Measurements from ENCODE around the gene SRSF1. TPM values are rescaled to one million over a fixed set of nuclear protein-coding genes. Genes with fewer than 3 reads are reported as not detected.

SRSF1 gene
- total and polyA plus RNA-seq, 5 donors from 2014 or later: 46.1 to 114 (median 50.8) TPM

Other genes with a start within 250 kb of the SRSF1 start
- 14.0 TPM for gene MRPS23, start 157.2 kb downstream of the SRSF1 start, total RNA-seq
- 10 to 100 TPM; 34.0 to 44.0 (median 40.5) TPM for gene MRPS23, start 157.2 kb downstream of the SRSF1 start, polyA plus RNA-seq
- gene CUEDC1, start 51.8 kb downstream of the SRSF1 start, total RNA-seq: not detected
- not detected for gene CUEDC1, start 51.8 kb downstream of the SRSF1 start, polyA plus RNA-seq
- gene VEZF1, start 19.0 kb downstream of the SRSF1 start, total RNA-seq: 50.9 TPM
- 10 to 100 TPM; 44.6 to 51.3 (median 48.1) TPM for gene VEZF1, start 19.0 kb downstream of the SRSF1 start, polyA plus RNA-seq
- 37.4 TPM for gene DYNLL2, start 76.2 kb upstream of the SRSF1 start, total RNA-seq
- 1 to 10 TPM in 2 of 4 donors, under 1 TPM in 2; 0.57 to 1.7 (median 1.0) TPM for gene DYNLL2, start 76.2 kb upstream of the SRSF1 start, polyA plus RNA-seq
- gene OR4D1, start 141.1 kb upstream of the SRSF1 start, total RNA-seq: 0.42 TPM
- gene OR4D1, start 141.1 kb upstream of the SRSF1 start, polyA plus RNA-seq: 1 to 10 TPM in 1 of 4 donors, under 1 TPM in 3; 0.54 to 1.1 (median 0.81) TPM
- not detected for gene OR4D2, start 159.7 kb upstream of the SRSF1 start, total RNA-seq
- gene OR4D2, start 159.7 kb upstream of the SRSF1 start, polyA plus RNA-seq: not detected
- gene EPX, start 185.5 kb upstream of the SRSF1 start, total RNA-seq: not detected
- gene EPX, start 185.5 kb upstream of the SRSF1 start, polyA plus RNA-seq: not detected
- 6.2 TPM for gene MKS1, start 212.0 kb upstream of the SRSF1 start, total RNA-seq
- gene MKS1, start 212.0 kb upstream of the SRSF1 start, polyA plus RNA-seq: 10 to 100 TPM in 3 of 4 donors, 1 to 10 TPM in 1; 8.1 to 13.4 (median 11.2) TPM
- 0.15 TPM for gene LPO, start 231.3 kb upstream of the SRSF1 start, total RNA-seq
- under 1 TPM in 1 of 4 donors, not detected in 3; 0.08 TPM for gene LPO, start 231.3 kb upstream of the SRSF1 start, polyA plus RNA-seq

Data from CD4-positive, CD25-positive, alpha-beta regulatory T cell (primary cell).